ENCODE results near the gene STUM. TPM values are rescaled to one million over a fixed set of nuclear protein-coding genes. Genes with fewer than 3 reads are reported as not detected.

Gene STUM
- total RNA-seq, 2 experiments from 2014 or later, result not detected

- Mint-ChIP-seq H3K27ac (no peak overlapping the region), H3K36me3 (ENCODE audit: low read depth) (no peaks in the 10 kb centered on the region), H3K9me3 (no peaks in the 10 kb centered on the region), H3K4me3 (no peak overlapping the region), H3K27me3 (peaks cover 4% of the 10 kb centered on the region), H3K4me1 (ENCODE audit: low read depth) (no peaks in the 10 kb centered on the region)
- no peak for ATAC-seq (ENCODE audit: poor library complexity)
- intact Hi-C loops (cut with DNase I, micrococcal nuclease), result no loop called here
- no peak for DNase-seq
- Histone ChIP-seq H3K27me3 (ENCODE audit: control insufficient read depth in 1 of 2, insufficient read depth in 2 of 2, low read length in 2 of 2) (peaks cover 0 to 2% of the 10 kb centered on the region in 2 experiments), H3K27ac (ENCODE audit: low read depth in 1 of 2, low read length in 2 of 2) (no peak overlapping the region), H3K4me1 (ENCODE audit: insufficient read depth, low read length) (no peaks in the 10 kb centered on the region), H3K36me3 (ENCODE audit: insufficient read depth, low read length) (no peaks in the 10 kb centered on the region), H3K4me3 (ENCODE audit: low read length) (no peak overlapping the region), H3K9me3 (ENCODE audit: control insufficient read depth in 1 of 2, insufficient read depth in 1 of 2, low read length in 2 of 2) (no peaks in the 10 kb centered on the region)
- TF ChIP-seq CTCF (IDR thresholded peaks at IDR 0.05), result no peak
- ChIA-PET POLR2A (no interaction called here), CTCF (no interaction called here)
These were observed 42.0 kb downstream of the STUM start for GRCh38 chr1:226590614-226591013.

DNA sequence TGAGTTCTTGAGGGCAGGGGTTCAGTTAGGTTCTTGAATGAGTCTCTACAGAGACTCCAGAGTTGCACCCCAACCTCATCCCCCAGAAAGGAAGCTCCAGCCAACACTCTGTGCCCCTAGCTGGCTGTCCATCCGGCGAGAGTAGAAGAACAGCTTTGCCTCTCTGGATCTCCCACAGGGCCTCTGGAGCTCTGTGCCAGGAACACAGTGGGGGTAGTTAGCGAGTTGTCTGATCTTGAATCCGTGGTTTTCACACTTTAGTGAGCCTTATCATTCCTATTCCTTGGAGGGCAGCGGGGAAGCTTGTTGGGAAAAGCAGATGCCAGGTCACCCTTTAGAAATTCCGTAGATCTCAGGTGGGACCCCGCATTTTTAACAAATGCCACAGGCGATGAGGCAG lies 45.0 kb downstream of the STUM start:
- no peaks in the 10 kb centered on the region for H3K36me3 Mint-ChIP-seq (ENCODE audit: low read depth)
- no peak for TF ChIP-seq CTCF (IDR thresholded peaks at IDR 0.05)

GRCh38 chr1:226596531-226597165 lies 48.1 kb downstream of the STUM start:
- Histone ChIP-seq H3K4me1 (ENCODE audit: insufficient read depth, low read length) (no peaks in the 10 kb centered on the region), H3K4me3 (ENCODE audit: low read length) (no peak overlapping the region), H3K36me3 (ENCODE audit: insufficient read depth, low read length) (no peaks in the 10 kb centered on the region), H3K27ac (ENCODE audit: low read depth in 1 of 2, low read length in 2 of 2) (no peak overlapping the region), H3K9me3 (ENCODE audit: control insufficient read depth in 1 of 2, insufficient read depth in 1 of 2, low read length in 2 of 2) (no peaks in the 10 kb centered on the region), H3K27me3 (ENCODE audit: control insufficient read depth in 1 of 2, insufficient read depth in 2 of 2, low read length in 2 of 2) (peaks cover 0 to 6% of the 10 kb centered on the region in 2 experiments)
- Mint-ChIP-seq H3K27me3 (no peaks in the 10 kb centered on the region), H3K36me3 (ENCODE audit: low read depth) (no peaks in the 10 kb centered on the region), H3K9me3 (no peaks in the 10 kb centered on the region), H3K4me1 (ENCODE audit: low read depth) (no peaks in the 10 kb centered on the region), H3K27ac (no peak overlapping the region), H3K4me3 (no peak overlapping the region)
- intact Hi-C loops (cut with DNase I, micrococcal nuclease), result no loop called here
- POLR2A ChIA-PET, result no interaction called here
- CTCF ChIA-PET, result no interaction called here
- ATAC-seq (ENCODE audit: poor library complexity) (no peak), DNase-seq (no peak)
- no peak for TF ChIP-seq CTCF (IDR thresholded peaks at IDR 0.05)

More for the DNA sequence above, 45.0 kb downstream of the STUM start:
- Histone ChIP-seq H3K27ac (ENCODE audit: low read depth in 1 of 2, low read length in 2 of 2) (no peak overlapping the region), H3K36me3 (ENCODE audit: insufficient read depth, low read length) (no peaks in the 10 kb centered on the region), H3K27me3 (ENCODE audit: control insufficient read depth in 1 of 2, insufficient read depth in 2 of 2, low read length in 2 of 2) (peaks cover 0 to 6% of the 10 kb centered on the region in 2 experiments), H3K4me1 (ENCODE audit: insufficient read depth, low read length) (no peaks in the 10 kb centered on the region), H3K4me3 (ENCODE audit: low read length) (no peak overlapping the region), H3K9me3 (ENCODE audit: control insufficient read depth in 1 of 2, insufficient read depth in 1 of 2, low read length in 2 of 2) (no peaks in the 10 kb centered on the region)
- ChIA-PET POLR2A (no interaction called here), CTCF (no interaction called here)
- intact Hi-C loops (cut with DNase I, micrococcal nuclease), result no loop called here
- Mint-ChIP-seq H3K27me3 (peaks cover 4% of the 10 kb centered on the region), H3K27ac (no peak overlapping the region), H3K9me3 (no peaks in the 10 kb centered on the region), H3K4me3 (no peak overlapping the region), H3K4me1 (ENCODE audit: low read depth) (no peaks in the 10 kb centered on the region)
- DNase-seq (no peak), ATAC-seq (ENCODE audit: poor library complexity) (no peak)

Measured in CD4-positive, alpha-beta T cell (primary cell).